Measurements from ENCODE around the gene PTGDS.

The PTGDS gene

GRCh38 chr9:137026828-137027227 is 49.5 kb downstream of the PTGDS start:
- no peak for DNase-seq

GRCh38 chr9:137027369-137028262 is 50.3 kb downstream of the PTGDS start, which contains the start of gene ABCA2:
Gene ABCA2, minus strand, starts transcription at chr9:137028237. Its CDS starts 97 bp downstream, at chr9:137028140.
- no peak for DNase-seq

GRCh38 chr9:137028263-137029057 is 51.2 kb downstream of the PTGDS start:
- no peak for DNase-seq

GRCh38 chr9:137029058-137029936 is 52.0 kb downstream of the PTGDS start:
- DNase-seq, result no peak

GRCh38 chr9:137030006-137030405 is 52.7 kb downstream of the PTGDS start:
- DNase-seq, result no peak

- DNase-seq, result no peak
Observed at GRCh38 chr9:137030538-137031527, 53.5 kb downstream of the PTGDS start.
